DMS53 treated with DMSO at 0.1 percent for 48 hours (cell line): ENCODE results near the gene HRAS.

Experiments used
- DNase-seq: peaks from one replicate; lab custom pipeline; 2025; ENCODE audit not compliant: unreplicated experiment; lab: John Stamatoyannopoulos, UW

Gene HRAS

DNA sequence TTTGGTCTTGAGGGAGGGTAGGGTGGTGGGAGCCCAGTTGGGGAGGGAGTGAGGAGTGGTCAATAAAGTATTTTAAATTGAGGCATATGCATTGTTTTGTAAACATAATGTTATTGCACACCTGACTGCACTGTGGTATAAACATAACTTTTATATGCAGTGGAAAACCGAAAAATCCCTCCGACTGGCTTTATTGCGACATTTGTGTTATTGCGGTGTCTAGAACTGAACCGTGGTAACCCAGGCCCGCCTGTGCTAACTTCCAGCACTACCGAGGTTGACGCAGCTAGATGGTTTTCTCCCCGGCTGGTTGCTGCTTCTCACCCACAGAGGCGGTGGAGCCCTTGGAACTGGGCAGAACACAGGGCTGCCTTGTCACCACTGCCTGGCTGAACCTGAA, 20.8 kb downstream of the HRAS start:
- DNase-seq = no peak

GRCh38 chr11:512761-513595, 22.4 kb downstream of the HRAS start:
- no peak for DNase-seq

- no peak for DNase-seq
Observed at GRCh38 chr11:508956-509355, 26.4 kb downstream of the HRAS start.

GRCh38 chr11:507727-508515, 27.5 kb downstream of the HRAS start:
- DNase-seq = no peak

DNA sequence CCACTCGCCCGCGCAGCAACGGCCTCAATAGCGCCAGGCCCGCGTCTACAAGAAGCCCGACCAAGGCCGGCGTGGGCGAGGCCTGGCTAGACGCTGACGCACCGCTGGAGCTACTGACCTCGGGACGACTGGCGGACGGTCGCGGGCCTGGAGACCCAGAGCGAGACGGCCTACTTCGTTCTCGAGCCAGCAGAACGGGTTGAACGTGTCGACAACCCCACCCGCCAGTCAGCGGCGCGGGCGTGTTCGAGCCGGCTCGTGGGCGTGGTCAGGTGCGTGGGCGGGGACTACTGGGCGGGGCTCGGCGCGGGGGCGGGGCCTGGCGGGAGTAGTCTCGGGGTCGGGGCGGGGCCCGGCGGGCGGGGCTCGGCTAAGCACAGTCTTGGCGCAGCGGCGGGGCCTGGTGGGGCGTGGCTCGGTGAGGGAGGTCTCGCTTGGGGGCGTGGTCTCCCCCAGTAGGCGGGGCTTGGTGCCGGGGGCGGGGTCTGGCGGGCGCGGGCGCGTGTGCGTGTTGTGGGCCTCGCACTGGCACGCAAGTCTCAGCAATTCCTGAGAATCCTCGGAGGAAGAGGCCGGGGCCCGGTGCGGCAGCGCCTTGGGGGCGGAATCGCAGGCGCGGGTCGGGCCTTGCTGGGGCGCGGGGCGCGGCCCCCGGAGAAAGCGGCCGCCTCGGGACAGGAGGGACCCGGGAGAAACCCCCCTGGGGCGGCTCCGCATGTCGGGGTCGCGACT, 28.2 kb downstream of the HRAS start, which contains the start of gene RNH1:
Gene RNH1, minus strand, starts transcription at position 248 of the 732 bp plus-strand sequence. CDS start 5,080 bp downstream, outside the sequence.
- peak; percentile 92 for DNase-seq

DNA sequence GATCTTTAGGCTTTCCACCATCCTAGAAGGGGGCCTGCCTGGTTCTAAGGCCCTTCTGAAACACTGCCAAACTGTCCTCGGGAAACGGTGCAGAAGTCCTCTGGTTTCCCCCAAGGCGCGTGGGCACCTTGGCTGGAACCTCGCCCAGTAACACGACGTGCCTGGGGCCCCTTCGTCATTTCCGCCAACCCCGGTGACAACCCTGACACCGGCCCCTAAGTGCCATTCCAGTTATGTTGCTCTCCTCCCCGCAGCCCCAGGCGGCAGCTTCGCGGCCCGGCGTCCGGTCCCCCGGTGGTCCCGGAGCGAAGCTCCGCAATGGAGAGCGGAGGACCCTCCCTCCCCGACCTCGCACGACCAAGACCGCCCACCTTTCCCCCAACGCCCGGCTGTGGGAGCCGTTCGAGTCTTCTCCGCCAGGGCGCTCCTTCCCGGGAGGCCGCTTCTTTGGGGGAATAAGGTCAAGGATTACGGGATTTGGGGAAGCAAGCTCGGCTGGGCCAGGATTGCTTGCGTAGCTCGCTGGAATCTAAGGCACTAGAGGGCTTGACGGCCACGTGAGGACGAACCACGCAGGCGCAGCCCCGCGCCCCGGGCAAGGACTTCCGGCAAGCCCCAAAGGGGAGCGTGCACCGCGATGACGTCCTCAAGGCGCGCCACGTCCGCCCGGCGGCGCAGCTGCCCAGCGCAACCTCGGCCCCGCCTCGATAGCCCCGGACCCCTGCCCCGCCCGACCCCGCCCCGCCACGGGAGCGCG, 29.0 kb downstream of the HRAS start:
- peak; percentile 93 for DNase-seq

GRCh38 chr11:504994-505344, 30.4 kb downstream of the HRAS start:
- DNase-seq = no peak

GRCh38 chr11:504053-504993, 31.1 kb downstream of the HRAS start:
- DNase-seq = no peak

DNA sequence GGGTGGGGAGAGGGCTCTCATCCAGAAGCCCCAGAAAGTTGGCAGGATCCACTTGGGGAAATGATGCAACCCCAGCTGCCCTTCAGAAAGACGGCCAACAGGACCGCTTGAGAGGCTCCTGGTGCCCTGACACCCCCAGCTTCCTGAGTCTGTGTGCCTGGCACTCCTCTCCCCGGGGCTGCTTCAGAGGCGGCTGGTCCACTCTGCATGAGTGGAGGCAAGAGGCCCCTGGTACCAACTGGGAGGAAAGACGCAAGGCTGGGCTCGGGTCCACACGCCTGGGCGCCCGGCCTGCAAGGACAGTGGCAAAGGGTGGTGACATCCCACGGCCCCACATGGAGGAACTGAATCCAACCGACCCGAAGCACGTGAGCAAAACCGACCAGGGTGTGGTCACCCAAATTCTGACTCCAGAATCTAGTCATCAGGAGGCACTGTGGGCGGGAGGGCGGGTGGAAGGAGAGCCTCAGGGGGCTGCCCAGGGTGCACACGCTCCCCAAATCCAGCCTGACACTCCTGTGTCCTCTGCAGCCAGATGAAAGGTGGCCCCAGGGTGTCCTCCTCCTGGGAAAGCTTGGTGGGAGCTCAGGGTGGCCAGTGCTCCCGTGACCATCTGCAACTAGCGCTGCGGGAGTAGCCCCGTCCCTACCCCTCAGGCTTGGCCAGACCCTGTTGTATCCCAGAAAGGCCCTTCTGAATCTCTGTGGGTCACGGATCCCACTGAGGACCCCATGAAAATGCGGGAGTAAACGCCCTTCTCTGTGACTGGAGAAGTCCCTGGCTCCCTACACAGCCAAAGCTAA, 32.0 kb downstream of the HRAS start:
- no peak for DNase-seq

DNA sequence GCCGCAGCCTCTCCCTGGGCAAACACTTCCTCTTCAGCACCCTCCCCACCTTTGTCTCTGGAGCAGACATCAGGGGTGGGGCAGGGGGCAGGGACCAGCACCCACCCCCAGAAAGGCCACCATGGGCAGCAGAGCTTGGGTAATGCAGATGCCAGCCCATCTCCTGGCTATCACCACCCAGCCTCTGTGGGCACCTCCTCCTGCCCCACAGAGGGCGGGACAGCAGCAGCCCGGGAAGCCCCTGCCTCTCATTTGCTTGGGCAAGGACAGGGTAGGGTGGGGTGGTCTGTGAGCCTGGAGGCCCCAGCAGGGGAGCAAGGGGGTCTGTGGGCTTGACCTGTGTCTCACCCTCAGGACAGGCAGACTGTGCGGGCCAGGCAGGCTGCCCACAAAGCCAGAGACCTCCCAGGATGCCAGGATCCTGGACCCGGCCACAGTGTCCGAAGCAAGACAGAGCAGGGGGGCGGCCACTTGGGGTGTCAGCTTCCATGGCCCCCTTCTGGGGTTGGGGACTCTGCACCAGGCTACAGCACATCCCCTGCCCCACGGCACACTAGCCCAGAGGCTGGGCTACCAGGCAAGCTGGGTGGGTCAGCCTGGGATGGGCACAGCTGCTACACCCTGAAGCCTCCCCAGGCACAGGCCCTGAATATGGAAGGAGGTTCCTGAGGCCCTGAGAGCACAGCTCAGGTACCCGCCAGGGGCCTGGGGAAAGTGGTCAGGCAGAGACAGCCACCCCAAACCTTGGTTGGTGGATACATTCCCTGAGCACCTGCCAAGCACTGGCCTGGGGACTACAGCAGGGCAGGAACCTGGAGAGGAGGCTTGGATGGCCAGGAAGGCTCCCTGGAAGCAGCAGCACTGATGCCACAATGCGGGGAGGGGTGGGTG, 32.8 kb downstream of the HRAS start:
- DNase-seq = no peak

- no peak for DNase-seq
Observed at GRCh38 chr11:501683-502287, 33.6 kb downstream of the HRAS start.

GRCh38 chr11:501001-501682, 34.2 kb downstream of the HRAS start:
- DNase-seq = no peak

DNA sequence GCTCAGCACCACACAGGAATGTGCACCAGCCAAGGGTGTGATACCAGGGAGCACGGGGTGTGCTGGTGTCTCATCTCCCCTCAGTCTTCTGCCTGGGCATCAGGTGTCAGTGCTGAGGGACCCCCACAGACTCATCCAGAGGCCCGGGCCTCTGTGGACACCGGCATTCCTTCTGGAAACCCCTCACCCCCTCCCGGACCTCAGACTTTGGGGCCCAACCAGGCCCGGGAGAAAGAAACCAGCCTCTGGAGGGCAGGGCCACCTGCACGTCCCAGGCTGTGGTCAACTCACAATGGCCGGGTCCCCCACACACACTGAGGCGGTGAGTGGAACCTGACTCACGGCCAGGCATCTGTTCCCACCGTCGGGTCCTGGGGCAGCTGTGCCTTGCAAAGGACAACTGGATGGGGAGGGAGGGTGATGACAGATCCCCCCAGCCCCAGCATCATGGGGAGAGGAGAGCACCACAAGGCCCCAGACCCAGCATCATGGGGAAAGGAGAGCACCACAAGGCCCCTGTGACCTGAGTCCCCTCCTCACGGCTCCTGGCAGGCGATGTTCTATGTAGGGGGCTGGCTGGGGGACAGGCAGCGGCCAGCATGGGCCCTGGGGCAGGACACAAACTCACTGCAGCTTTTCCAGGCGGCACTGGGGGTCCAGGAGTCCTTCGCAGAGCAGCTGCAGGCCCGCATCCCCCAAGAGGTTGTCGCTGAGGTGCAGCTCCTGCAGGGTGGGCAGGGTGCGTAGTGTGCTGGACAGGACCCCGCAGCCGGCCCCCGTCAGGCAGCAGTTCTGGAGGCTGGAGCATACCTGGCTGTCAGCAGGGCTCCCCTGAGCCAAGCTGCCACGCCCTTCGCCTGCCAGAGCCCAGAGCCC, 35.9 kb downstream of the HRAS start:
- no peak for DNase-seq

GRCh38 chr11:498297-499181, 36.8 kb downstream of the HRAS start:
- no peak for DNase-seq
